Stimulated activated CD4-positive, alpha-beta T cell treated with anti-CD3 and anti-CD28 coated beads, Interleukin-1b, Interleukin-23, amount 100 ng/mL, for 48 hours (primary cell): ENCODE results near the gene VSTM4.

ENCODE experiments used
- DNase-seq: peaks from one replicate; pipeline ENCODE4 v3.0.0-alpha.2; 2020

The VSTM4 gene

GRCh38 chr10:49116509-49117375, 1.4 kb upstream of the VSTM4 start:
- no peak for DNase-seq

- DNase-seq = no peak
These were observed 630 bp upstream of the VSTM4 start for GRCh38 chr10:49115796-49116508.

- DNase-seq = no peak
These were observed 656 bp downstream of the VSTM4 start for GRCh38 chr10:49114718-49115014.

- DNase-seq = no peak
These were observed 1.6 kb downstream of the VSTM4 start for GRCh38 chr10:49113741-49114141.

GRCh38 chr10:49112851-49113250, 2.5 kb downstream of the VSTM4 start:
- no peak for DNase-seq

- DNase-seq = no peak
These were observed 3.2 kb downstream of the VSTM4 start for GRCh38 chr10:49112098-49112497.

GRCh38 chr10:49111320-49111698, 4.0 kb downstream of the VSTM4 start:
- no peak for DNase-seq

GRCh38 chr10:49110684-49111319, 4.5 kb downstream of the VSTM4 start:
- DNase-seq = no peak

- DNase-seq = no peak
These were observed 5.5 kb downstream of the VSTM4 start for GRCh38 chr10:49109669-49110340.

- DNase-seq = no peak
These were observed 6.7 kb downstream of the VSTM4 start for GRCh38 chr10:49108656-49109055.

GRCh38 chr10:49107887-49108267, 7.4 kb downstream of the VSTM4 start:
- no peak for DNase-seq

GRCh38 chr10:49107111-49107886, 8.0 kb downstream of the VSTM4 start:
- DNase-seq = no peak

GRCh38 chr10:49106451-49106850, 8.9 kb downstream of the VSTM4 start:
- no peak for DNase-seq

GRCh38 chr10:49105076-49105475, 10.2 kb downstream of the VSTM4 start:
- no peak for DNase-seq

- no peak for DNase-seq
These were observed 11.0 kb downstream of the VSTM4 start for GRCh38 chr10:49104323-49104722.

GRCh38 chr10:49103761-49104160, 11.6 kb downstream of the VSTM4 start:
- DNase-seq = no peak

- DNase-seq = no peak
These were observed 16.3 kb downstream of the VSTM4 start for GRCh38 chr10:49099046-49099445.

- no peak for DNase-seq
These were observed 18.4 kb downstream of the VSTM4 start for GRCh38 chr10:49096890-49097445.

- DNase-seq = no peak
These were observed 20.7 kb downstream of the VSTM4 start for GRCh38 chr10:49094646-49095045.

- no peak for DNase-seq
These were observed 21.4 kb downstream of the VSTM4 start for GRCh38 chr10:49093922-49094321.

GRCh38 chr10:49092477-49092876, 22.8 kb downstream of the VSTM4 start:
- no peak for DNase-seq

- DNase-seq = no peak
These were observed 23.7 kb downstream of the VSTM4 start for GRCh38 chr10:49091450-49092210.
